GM23248 (cell line): ENCODE results near the gene AKR1C3. TPM values are rescaled to one million over a fixed set of nuclear protein-coding genes. Genes with fewer than 3 reads are reported as not detected.
"Not testable (repeated sequence)": the region's sequence is repeated elsewhere in the genome, so short reads cannot be mapped to it uniquely, and the experiment has no call there.

Experiments
- DNase-seq: peaks from one replicate; pipeline ENCODE4 v3.0.0-alpha.2; 2015
- H2AFZ ChIP-seq: fragments of 200-600 bp; sonication (generic); 2 replicates; pipeline ENCODE4 v1.6.1; 2016; ENCODE audit warnings: antibody characterized with exemption
- H3F3A ChIP-seq: fragments of 200-600 bp; sonication (generic); 2 replicates; pipeline ENCODE4 v1.6.1; 2016; ENCODE audit warnings: mild to moderate bottlenecking, antibody characterized with exemption, mixed run types; ENCODE audit not compliant: insufficient read depth
- H3K27ac ChIP-seq: fragments of 200-600 bp; sonication (generic); 2 replicates; pipeline ENCODE4 v1.5.1; 2016; ENCODE audit warnings: mild to moderate bottlenecking
- H3K27me3 ChIP-seq: fragments of 200-600 bp; sonication (generic); replicated peaks from 2 replicates; pipeline ENCODE4 v1.6.1; 2016; ENCODE audit warnings: mild to moderate bottlenecking; ENCODE audit not compliant: insufficient read depth
- H3K36me3 ChIP-seq: fragments of 200-600 bp; sonication (generic); 2 replicates; pipeline ENCODE4 v1.6.1; 2016; ENCODE audit warnings: low read depth, mild to moderate bottlenecking
- H3K4me1 ChIP-seq: fragments of 200-600 bp; sonication (generic); 2 replicates; pipeline ENCODE4 v1.6.1; 2016; ENCODE audit warnings: mild to moderate bottlenecking; ENCODE audit not compliant: insufficient read depth
- H3K4me2 ChIP-seq: fragments of 200-600 bp; sonication (generic); one replicate; pipeline ENCODE4 v1.6.1; 2016; ENCODE audit warnings: mild to moderate bottlenecking; ENCODE audit not compliant: unreplicated experiment
- H3K4me3 ChIP-seq: fragments of 200-600 bp; sonication (generic); 2 replicates; pipeline ENCODE4 v1.5.1; 2016; ENCODE audit warnings: mild to moderate bottlenecking
- H3K79me2 ChIP-seq: fragments of 200-600 bp; sonication (generic); 2 replicates; pipeline ENCODE4 v1.6.1; 2016; ENCODE audit warnings: mild to moderate bottlenecking; ENCODE audit not compliant: insufficient read depth
- H3K9ac ChIP-seq: fragments of 200-600 bp; sonication (generic); 2 replicates; pipeline ENCODE4 v1.6.1; 2016; ENCODE audit warnings: mild to moderate bottlenecking
- H3K9me2 ChIP-seq: fragments of 200-600 bp; sonication (generic); 2 replicates; pipeline ENCODE4 v1.6.1; 2016; ENCODE audit warnings: mixed run types, mild to moderate bottlenecking, moderate library complexity; ENCODE audit not compliant: insufficient read depth
- H3K9me3 ChIP-seq: fragments of 200-600 bp; sonication (generic); one replicate; pipeline ENCODE4 v1.6.1; 2017; ENCODE audit warnings: low read depth
- H4K20me1 ChIP-seq: fragments of 200-600 bp; sonication (generic); 2 replicates; pipeline ENCODE4 v1.6.0; 2016; ENCODE audit not compliant: insufficient read depth
- EZH2 ChIP-seq: fragments of 200-600 bp; sonication (generic); IDR thresholded peaks from 2 replicates; pipeline ENCODE4 v1.6.1; 2018; ENCODE audit warnings: antibody characterized with exemption, mild to moderate bottlenecking; ENCODE audit not compliant: insufficient read depth, poor library complexity, severe bottlenecking
- EZH2phosphoT487 ChIP-seq: fragments of 200-600 bp; sonication (generic); IDR thresholded peaks from 2 replicates; pipeline ENCODE4 v1.6.1; 2018; ENCODE audit warnings: antibody characterized with exemption, moderate library complexity, mild to moderate bottlenecking, low read depth; ENCODE audit not compliant: insufficient read depth
- WGBS, 2 experiments: methylation state at CpG; one replicate each; pipeline ENCODE4 v1.1.6; 2015 to 2017; ENCODE audit warnings: low lambda C conversion rate in 2 of 2, low coverage in 1 of 2; ENCODE audit errors: missing lambda C conversion rate in 2 of 2; 5-methylcytosine and 5-hydroxymethylcytosine counted together
- in situ Hi-C: fragments of 300-500 bp; cut with MboI; formaldehyde crosslinking; loops from 2 replicates; pipeline ENCODE4 v1.15.0; 2020
- polyA plus RNA-seq: library from polyadenylated mRNA; unstranded; fragments of >200 nt; fragmentation: Nextera tagmentation; extraction: Ambion mirVana; gene quantifications from 2 replicates; pipeline ENCODE4 v1.2.1, GENCODE V29; 2016
- total RNA-seq: library from RNA; depleted of rRNA; stranded (reverse); fragments of >200 nt; shearing (Covaris generic); gene quantifications from 2 replicates; pipeline ENCODE4 v1.2.3, GENCODE V29; 2014

Gene AKR1C3
- total and polyA plus RNA-seq, 2 experiments from 2014 or later, result 23.2 to 51.8 TPM

- no peak overlapping the region for H3K27ac ChIP-seq
- no peaks in the 10 kb centered on the region for H3K9me3 ChIP-seq
- no peaks in the 10 kb centered on the region for H3K27me3 ChIP-seq
- DNase-seq, result no peak
- no peaks in the 10 kb centered on the region for H3K4me1 ChIP-seq
- H4K20me1 ChIP-seq, result no peaks in the 10 kb centered on the region
- H3K4me2 ChIP-seq, result no peak overlapping the region
- no peak overlapping the region for H3K9ac ChIP-seq
- H3F3A ChIP-seq, result no peaks in the 10 kb centered on the region
- 5 to 6% methylated on average over 1 of the region's 1 CpG for WGBS, 2 experiments
- in situ Hi-C loops, result no loop called here
- no peaks in the 10 kb centered on the region for H3K9me2 ChIP-seq
- H3K79me2 ChIP-seq, result no peaks in the 10 kb centered on the region
- TF ChIP-seq EZH2phosphoT487, result no peak
- no peak for TF ChIP-seq EZH2
- no peaks in the 10 kb centered on the region for H3K36me3 ChIP-seq
- H3K4me3 ChIP-seq, result no peak overlapping the region
- H2AFZ ChIP-seq, result no peak overlapping the region
These were observed 42.4 kb downstream of the AKR1C3 start for GRCh38 chr10:5136468-5137087.

DNA sequence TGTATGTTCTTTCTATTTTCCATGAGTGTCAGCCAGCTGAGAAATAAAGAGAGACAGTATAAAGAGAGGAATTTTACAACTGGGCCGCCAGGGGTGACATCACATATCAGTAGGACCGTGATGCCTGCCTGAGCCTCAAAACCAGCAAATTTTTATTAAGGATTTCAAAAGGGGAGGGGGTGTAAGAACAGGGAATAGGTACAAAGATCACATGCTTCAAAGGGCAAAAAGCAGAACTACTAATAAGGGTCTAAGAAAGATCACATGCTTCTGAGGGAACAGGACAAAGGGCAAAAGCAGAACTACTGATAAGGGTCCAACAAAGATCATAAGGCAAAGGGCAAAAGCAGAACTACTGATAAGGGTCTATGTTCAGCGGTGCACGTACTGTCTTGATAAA is 43.5 kb downstream of the AKR1C3 start:
- H3K4me1 ChIP-seq, H3K79me2 ChIP-seq, H3K9me2 ChIP-seq, H3F3A ChIP-seq, H2AFZ ChIP-seq, H3K9ac ChIP-seq, H3K27me3 ChIP-seq, DNase-seq, H3K27ac ChIP-seq, in situ Hi-C loops, H3K36me3 ChIP-seq, H3K4me3 ChIP-seq, H4K20me1 ChIP-seq, H3K4me2 ChIP-seq, H3K9me3 ChIP-seq: not testable (repeated sequence)
- WGBS, 2 experiments, result 3 to 9% methylated on average over 3 to 4 of the region's 4 CpGs

- TF ChIP-seq EZH2 (no peak), EZH2phosphoT487 (no peak)
- Histone ChIP-seq H3K9me3 (no peaks in the 10 kb centered on the region), H3K9me2 (no peaks in the 10 kb centered on the region), H3K4me1 (no peaks in the 10 kb centered on the region), H3K79me2 (no peaks in the 10 kb centered on the region), H4K20me1 (no peaks in the 10 kb centered on the region), H3K27me3 (no peaks in the 10 kb centered on the region), H3K27ac (no peak overlapping the region), H2AFZ (no peak overlapping the region), H3K9ac (no peak overlapping the region), H3K4me3 (no peak overlapping the region), H3F3A (no peaks in the 10 kb centered on the region), H3K36me3 (no peaks in the 10 kb centered on the region), H3K4me2 (no peak overlapping the region)
- in situ Hi-C loops, result no loop called here
- DNase-seq, result no peak
- WGBS, 2 experiments, result 21 to 22% methylated on average over 4 of the region's 4 CpGs
These were observed 48.0 kb downstream of the AKR1C3 start for GRCh38 chr10:5142199-5142598.

GRCh38 chr10:5143137-5143536 is 48.9 kb downstream of the AKR1C3 start:
- TF ChIP-seq EZH2phosphoT487 (no peak), EZH2 (no peak)
- H3K4me1 ChIP-seq, result no peaks in the 10 kb centered on the region
- H3K36me3 ChIP-seq, result no peaks in the 10 kb centered on the region
- H3K4me3 ChIP-seq, result no peak overlapping the region
- DNase-seq, result no peak
- no peaks in the 10 kb centered on the region for H3K9me2 ChIP-seq
- H3K79me2 ChIP-seq, result no peaks in the 10 kb centered on the region
- no peak overlapping the region for H3K9ac ChIP-seq
- H3F3A ChIP-seq, result no peaks in the 10 kb centered on the region
- no peaks in the 10 kb centered on the region for H4K20me1 ChIP-seq
- no peak overlapping the region for H2AFZ ChIP-seq
- H3K9me3 ChIP-seq, result no peaks in the 10 kb centered on the region
- no peak overlapping the region for H3K27ac ChIP-seq
- H3K4me2 ChIP-seq, result no peak overlapping the region
- 25 to 27% methylated on average over 5 of the region's 5 CpGs for WGBS, 2 experiments
- in situ Hi-C loops, result no loop called here
- no peaks in the 10 kb centered on the region for H3K27me3 ChIP-seq

GRCh38 chr10:5146920-5147254 is 52.7 kb downstream of the AKR1C3 start:
- H3K36me3 ChIP-seq, result no peaks in the 10 kb centered on the region
- in situ Hi-C loops, result no loop called here
- H3K27me3 ChIP-seq, result no peaks in the 10 kb centered on the region
- H3K4me3 ChIP-seq, result no peak overlapping the region
- no peak overlapping the region for H2AFZ ChIP-seq
- no peak overlapping the region for H3K27ac ChIP-seq
- no peak overlapping the region for H3K4me2 ChIP-seq
- H3K9me2 ChIP-seq, result no peaks in the 10 kb centered on the region
- H4K20me1 ChIP-seq, result no peaks in the 10 kb centered on the region
- WGBS, 2 experiments, result 49 to 54% methylated on average over 5 of the region's 5 CpGs
- no peaks in the 10 kb centered on the region for H3K4me1 ChIP-seq
- no peak overlapping the region for H3K9ac ChIP-seq
- no peaks in the 10 kb centered on the region for H3K79me2 ChIP-seq
- H3F3A ChIP-seq, result no peaks in the 10 kb centered on the region
- no peak for DNase-seq
- H3K9me3 ChIP-seq, result no peaks in the 10 kb centered on the region
- no peak for TF ChIP-seq EZH2
- no peak for TF ChIP-seq EZH2phosphoT487
